ENCODE data around the gene MRPL58. TPM values are rescaled to one million over a fixed set of nuclear protein-coding genes. Genes with fewer than 3 reads are reported as not detected.

Gene MRPL58
- total RNA-seq, 4 donors from 2014 or later, result 97.9 to 141 (median 107) TPM

DNA sequence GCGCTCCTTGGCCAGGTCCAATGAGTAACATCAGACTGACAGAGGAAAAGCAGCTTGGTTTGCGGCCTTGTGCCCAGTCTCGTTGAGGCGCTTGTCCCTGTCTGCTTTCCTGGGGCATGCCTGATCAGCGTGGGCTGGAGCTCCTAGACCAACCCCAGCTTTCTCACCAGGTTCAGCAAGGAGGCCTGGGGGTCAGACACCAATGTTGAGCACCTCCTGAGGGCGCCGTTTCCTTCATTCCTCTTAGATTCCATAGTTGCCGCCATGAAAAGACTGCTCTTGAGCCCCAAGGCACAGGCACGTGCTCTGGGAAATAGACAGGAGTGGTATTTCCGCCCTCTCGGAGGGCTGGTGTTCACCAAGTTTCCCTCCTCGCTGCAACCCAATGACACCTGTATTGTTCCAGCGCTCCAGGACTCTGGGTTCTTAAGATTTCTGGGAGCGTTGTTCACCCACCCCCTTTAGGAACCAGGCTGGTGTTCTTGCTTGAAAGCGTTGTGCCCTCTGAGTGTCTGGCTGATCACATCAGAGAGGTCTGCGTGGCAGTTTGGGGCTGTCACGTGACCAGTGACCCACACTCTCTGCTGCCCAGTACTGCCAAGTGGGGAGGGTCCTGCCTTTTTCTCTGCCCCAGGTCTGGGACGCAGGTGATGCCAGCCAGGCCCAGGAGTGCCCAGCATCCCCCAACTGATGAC, 52.5 kb downstream of the MRPL58 start:
- no peaks in the 10 kb centered on the region for H3K27me3 ChIP-seq
- no peak overlapping the region for H3K4me3 ChIP-seq
- TF ChIP-seq POLR2A (IDR thresholded peaks at IDR 0.05), result no peak
- TF ChIP-seq CTCF (IDR thresholded peaks at IDR 0.05 in 4 of 5, conservative IDR thresholded peaks at IDR 0.05 in 1 of 5), result no peak
- DNase-seq, result no peak
- in situ Hi-C loops (cut with MboI; ENCODE audit: low sequenced_read_pairs in 4 of 4) (no loop called here), intact Hi-C loops (cut with DNase I; ENCODE audit: low total_unique reads) (loop anchor here (5.0 to 10.0 kb wide), 2 partner anchors 110 to 137 kb away; no protein-coding TSS in a partner anchor)
- no peak overlapping the region for H3K27ac ChIP-seq
- ATAC-seq, result no peak
- H3K4me1 ChIP-seq, result peaks cover 8 to 9% of the 10 kb centered on the region in 2 donors
- peaks cover 0 to 47% of the 10 kb centered on the region in 2 donors for H3K36me3 ChIP-seq
- no peaks in the 10 kb centered on the region for H3K9me3 ChIP-seq

- ATAC-seq, result no peak
- no peak for DNase-seq
- H3K27me3 ChIP-seq, result no peaks in the 10 kb centered on the region
- TF ChIP-seq POLR2A (IDR thresholded peaks at IDR 0.05) (no peak), CTCF (IDR thresholded peaks at IDR 0.05 in 4 of 5, conservative IDR thresholded peaks at IDR 0.05 in 1 of 5) (no peak)
- in situ Hi-C loops (cut with MboI; ENCODE audit: low sequenced_read_pairs in 4 of 4), result no loop called here
- H3K36me3 ChIP-seq, result peaks cover 0 to 47% of the 10 kb centered on the region in 2 donors
- H3K27ac ChIP-seq, result no peak overlapping the region
- no peak overlapping the region for H3K4me3 ChIP-seq
- H3K4me1 ChIP-seq, result peaks cover 2% of the 10 kb centered on the region in 2 donors
- H3K9me3 ChIP-seq, result no peaks in the 10 kb centered on the region
- intact Hi-C loops (cut with DNase I; ENCODE audit: low total_unique reads), result loop anchor here (10.0 kb wide), 1 partner anchor 109 kb away; no protein-coding TSS in a partner anchor
These were observed 53.2 kb downstream of the MRPL58 start for GRCh38 chr17:75065562-75066151.

DNA sequence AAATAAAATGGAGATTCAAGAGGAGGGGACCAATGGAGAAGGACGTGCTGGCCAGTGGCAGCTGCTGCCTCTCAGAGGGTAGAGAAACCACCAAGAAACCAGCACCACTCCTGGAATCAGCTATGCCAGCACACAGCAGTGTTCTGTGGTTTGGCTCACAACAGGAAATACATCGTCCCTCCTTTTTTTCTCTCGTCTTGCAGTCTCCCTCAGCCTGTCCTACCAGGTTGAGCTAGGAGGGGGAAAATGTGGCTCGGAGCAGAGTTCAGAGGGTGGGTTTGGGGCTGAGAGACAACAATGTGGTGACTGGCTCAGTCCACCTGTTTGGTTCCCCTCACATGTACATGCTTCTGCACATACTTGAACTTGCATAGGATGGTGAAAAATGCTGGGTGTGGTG, 55.4 kb downstream of the MRPL58 start:
- H3K4me3 ChIP-seq, result no peak overlapping the region
- peaks cover 7% of the 10 kb centered on the region in 2 donors for H3K4me1 ChIP-seq
- H3K27me3 ChIP-seq, result no peaks in the 10 kb centered on the region
- ATAC-seq (no peak), DNase-seq (no peak)
- peaks cover 0 to 25% of the 10 kb centered on the region in 2 donors for H3K36me3 ChIP-seq
- no peak overlapping the region for H3K27ac ChIP-seq
- intact Hi-C loops (cut with DNase I; ENCODE audit: low total_unique reads) (loop anchor here (10.0 kb wide), 1 partner anchor 107 kb away; no protein-coding TSS in a partner anchor), in situ Hi-C loops (cut with MboI; ENCODE audit: low sequenced_read_pairs in 4 of 4) (no loop called here)
- H3K9me3 ChIP-seq, result no peaks in the 10 kb centered on the region
- no peak for TF ChIP-seq POLR2A (IDR thresholded peaks at IDR 0.05)
- no peak for TF ChIP-seq CTCF (IDR thresholded peaks at IDR 0.05 in 4 of 5, conservative IDR thresholded peaks at IDR 0.05 in 1 of 5)

DNA sequence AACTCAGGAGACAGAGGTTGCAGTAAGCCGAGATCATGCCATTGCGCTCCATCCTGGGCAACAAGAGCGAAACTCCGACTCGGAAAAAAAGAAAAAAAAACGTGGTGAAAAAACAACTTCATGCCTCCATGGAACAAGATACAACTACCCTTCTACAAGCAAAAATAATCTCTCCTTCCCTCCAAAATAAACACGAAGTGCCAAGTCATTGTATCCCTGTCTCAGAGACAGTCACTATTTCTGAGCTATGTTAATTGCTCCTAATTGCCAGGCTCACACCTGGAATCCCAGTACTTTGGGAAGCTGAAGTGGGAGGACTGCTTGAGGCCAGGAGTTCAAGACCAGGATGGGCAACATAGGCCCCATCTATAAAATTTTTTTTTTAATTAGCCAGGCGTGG, 56.3 kb downstream of the MRPL58 start:
- ATAC-seq (no peak), DNase-seq (no peak)
- TF ChIP-seq CTCF (IDR thresholded peaks at IDR 0.05 in 4 of 5, conservative IDR thresholded peaks at IDR 0.05 in 1 of 5), result no peak
- TF ChIP-seq POLR2A (IDR thresholded peaks at IDR 0.05), result no peak
- intact Hi-C loops (cut with DNase I; ENCODE audit: low total_unique reads) (loop anchor here (10.0 kb wide), 1 partner anchor 106 kb away; no protein-coding TSS in a partner anchor), in situ Hi-C loops (cut with MboI; ENCODE audit: low sequenced_read_pairs in 4 of 4) (no loop called here)
- H3K36me3 ChIP-seq, result peaks cover 0 to 16% of the 10 kb centered on the region in 2 donors
- H3K27ac ChIP-seq, result no peak overlapping the region
- H3K9me3 ChIP-seq, result no peaks in the 10 kb centered on the region
- no peak overlapping the region for H3K4me3 ChIP-seq
- H3K27me3 ChIP-seq, result no peaks in the 10 kb centered on the region
- peaks cover 7 to 8% of the 10 kb centered on the region in 2 donors for H3K4me1 ChIP-seq

All from gastrocnemius medialis (tissue), 4 donors.